Measurements from ENCODE around the gene PTGER4.
"Not testable (repeated sequence)": the region's sequence is repeated elsewhere in the genome, so short reads cannot be mapped to it uniquely, and the experiment has no call there.

The PTGER4 gene

GRCh38 chr5:40694433-40694832, 14.7 kb downstream of the PTGER4 start:
- no peak for FAIRE-seq

GRCh38 chr5:40700116-40700782, 20.5 kb downstream of the PTGER4 start:
- no peak for FAIRE-seq

GRCh38 chr5:40702027-40702426, 22.3 kb downstream of the PTGER4 start:
- FAIRE-seq: not testable (repeated sequence)

GRCh38 chr5:40705484-40705883, 25.8 kb downstream of the PTGER4 start:
- not testable (repeated sequence) for FAIRE-seq

GRCh38 chr5:40710575-40710974, 30.9 kb downstream of the PTGER4 start:
- not testable (repeated sequence) for FAIRE-seq

- FAIRE-seq: no peak
Observed at GRCh38 chr5:40714001-40714400, 34.3 kb downstream of the PTGER4 start.

- FAIRE-seq: no peak
Observed at GRCh38 chr5:40716000-40716399, 36.3 kb downstream of the PTGER4 start.

- no peak for FAIRE-seq
Observed at GRCh38 chr5:40716590-40716989, 36.9 kb downstream of the PTGER4 start.

- FAIRE-seq: no peak
Observed at GRCh38 chr5:40717281-40717680, 37.6 kb downstream of the PTGER4 start.

- no peak for FAIRE-seq
Observed at GRCh38 chr5:40720069-40720468, 40.4 kb downstream of the PTGER4 start.

GRCh38 chr5:40722497-40722911, 42.8 kb downstream of the PTGER4 start:
- FAIRE-seq: not testable (repeated sequence)

- FAIRE-seq: no peak
Observed at GRCh38 chr5:40733434-40733833, 53.7 kb downstream of the PTGER4 start.

GRCh38 chr5:40733879-40734563, 54.3 kb downstream of the PTGER4 start:
- peak; percentile 51 for FAIRE-seq

- no peak for FAIRE-seq
Observed at GRCh38 chr5:40734986-40735385, 55.3 kb downstream of the PTGER4 start.

- no peak for FAIRE-seq
Observed at GRCh38 chr5:40735609-40736008, 55.9 kb downstream of the PTGER4 start.

GRCh38 chr5:40736103-40736875, 56.6 kb downstream of the PTGER4 start:
- FAIRE-seq: peak; percentile 98

GRCh38 chr5:40738502-40738901, 58.8 kb downstream of the PTGER4 start:
- FAIRE-seq: no peak

All from islet of Langerhans (tissue), 1 donor.